Left lung (tissue), 10 donors: Measurements from ENCODE around the gene TRIM74. TPM values are rescaled to one million over a fixed set of nuclear protein-coding genes. Genes with fewer than 3 reads are reported as not detected.
A peak's percentile ranks its signal among the peaks of the same experiment; 100 is the strongest.
"Not testable (repeated sequence)": the region's sequence is repeated elsewhere in the genome, so short reads cannot be mapped to it uniquely, and the experiment has no call there.

Experiments
- ATAC-seq: fragments of 200-7000 bp; cut with Tn5 transposase; one replicate; pipeline ENCODE4 v1.9.1; 2020; ENCODE audit warnings: moderate library complexity
- DNase-seq, 4 donors: peaks; one replicate each; pipeline ENCODE4 v3.0.0-alpha.2; 2013 to 2020
- H3K27ac ChIP-seq, 2 donors: fragments of 200-600 bp; sonication (generic) in 1 of 2; one replicate each; pipeline versions ENCODE4 v1.5.0 to v1.8.0; 2020 to 2021
- H3K27me3 ChIP-seq, 2 donors: fragments of 200-600 bp; sonication (generic) in 1 of 2; one replicate each; pipeline versions ENCODE4 v1.5.0 to v1.8.0; 2020 to 2021
- H3K36me3 ChIP-seq, 2 donors: fragments of 200-600 bp; sonication (generic) in 1 of 2; one replicate each; pipeline versions ENCODE4 v1.5.0 to v1.8.0; 2020 to 2021
- H3K4me1 ChIP-seq, 2 donors: fragments of 200-600 bp; one replicate each; pipeline ENCODE4 v1.8.0; 2021
- H3K4me3 ChIP-seq, 2 donors: fragments of 200-600 bp; sonication (generic) in 1 of 2; one replicate each; pipeline versions ENCODE4 v1.5.0 to v1.8.0; 2020 to 2021; ENCODE audit warnings: mild to moderate bottlenecking in 1 of 2
- H3K9me3 ChIP-seq, 2 donors: fragments of 200-600 bp; sonication (generic) in 1 of 2; one replicate each; pipeline versions ENCODE4 v1.5.0 to v1.8.0; 2020 to 2021
- intact Hi-C, 2 donors: fragments of 100-400 bp; cut with DNase I; formaldehyde crosslinking; loops; one replicate each; pipeline versions ENCODE4 v1.11.2 to v1.14.2; 2022
- polyA plus RNA-seq, 6 donors: library from polyadenylated mRNA; unstranded; fragments of 120-200 nt; gene quantifications; one replicate each; pipeline ENCODE4 v1.2.1, GENCODE V29; 2013; ENCODE audit not compliant: insufficient read length in 6 of 6
- total RNA-seq, 2 donors: library from RNA; stranded (reverse); fragmentation: NEBNext Ultra II Directional; extraction: Animal tissue kit (Norgen Biotek cat#: 25700); gene quantifications; one replicate each; pipeline ENCODE4 v1.2.1, GENCODE V29; 2021
- TF ChIP-seq, protein P1 (sequence below), 2 donors: fragments of 200-600 bp; sonication (generic) in 1 of 2; IDR thresholded peaks; one replicate each; pipeline versions ENCODE4 v1.5.0 to v1.8.0; 2021; ENCODE audit warnings: antibody characterized with exemption in 2 of 2
- donor health status: DM: no; HTN: yes; CAD: no.
- donor health status: DM: no; HTN: no; CAD: no.

TRIM74 gene
- total and polyA plus RNA-seq, 8 donors: 0.26 to 2.8 (median 1.8) TPM; not detected in 1

- H3K4me3 ChIP-seq, intact Hi-C loops, H3K27ac ChIP-seq, H3K4me1 ChIP-seq, H3K27me3 ChIP-seq, H3K9me3 ChIP-seq: not testable (repeated sequence)
- TF ChIP-seq, protein P1, sequence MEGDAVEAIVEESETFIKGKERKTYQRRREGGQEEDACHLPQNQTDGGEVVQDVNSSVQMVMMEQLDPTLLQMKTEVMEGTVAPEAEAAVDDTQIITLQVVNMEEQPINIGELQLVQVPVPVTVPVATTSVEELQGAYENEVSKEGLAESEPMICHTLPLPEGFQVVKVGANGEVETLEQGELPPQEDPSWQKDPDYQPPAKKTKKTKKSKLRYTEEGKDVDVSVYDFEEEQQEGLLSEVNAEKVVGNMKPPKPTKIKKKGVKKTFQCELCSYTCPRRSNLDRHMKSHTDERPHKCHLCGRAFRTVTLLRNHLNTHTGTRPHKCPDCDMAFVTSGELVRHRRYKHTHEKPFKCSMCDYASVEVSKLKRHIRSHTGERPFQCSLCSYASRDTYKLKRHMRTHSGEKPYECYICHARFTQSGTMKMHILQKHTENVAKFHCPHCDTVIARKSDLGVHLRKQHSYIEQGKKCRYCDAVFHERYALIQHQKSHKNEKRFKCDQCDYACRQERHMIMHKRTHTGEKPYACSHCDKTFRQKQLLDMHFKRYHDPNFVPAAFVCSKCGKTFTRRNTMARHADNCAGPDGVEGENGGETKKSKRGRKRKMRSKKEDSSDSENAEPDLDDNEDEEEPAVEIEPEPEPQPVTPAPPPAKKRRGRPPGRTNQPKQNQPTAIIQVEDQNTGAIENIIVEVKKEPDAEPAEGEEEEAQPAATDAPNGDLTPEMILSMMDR (IDR thresholded peaks at IDR 0.05): peak; percentile 57
- peak in 1 of 4 donors; percentile 30 for DNase-seq
- H3K36me3 ChIP-seq: peaks cover 0 to 33% of the 10 kb centered on the region in 2 donors
- peak; percentile 83 for ATAC-seq
Measured at GRCh38 chr7:72914756-72915525, 54.3 kb downstream of the TRIM74 start.

DNA sequence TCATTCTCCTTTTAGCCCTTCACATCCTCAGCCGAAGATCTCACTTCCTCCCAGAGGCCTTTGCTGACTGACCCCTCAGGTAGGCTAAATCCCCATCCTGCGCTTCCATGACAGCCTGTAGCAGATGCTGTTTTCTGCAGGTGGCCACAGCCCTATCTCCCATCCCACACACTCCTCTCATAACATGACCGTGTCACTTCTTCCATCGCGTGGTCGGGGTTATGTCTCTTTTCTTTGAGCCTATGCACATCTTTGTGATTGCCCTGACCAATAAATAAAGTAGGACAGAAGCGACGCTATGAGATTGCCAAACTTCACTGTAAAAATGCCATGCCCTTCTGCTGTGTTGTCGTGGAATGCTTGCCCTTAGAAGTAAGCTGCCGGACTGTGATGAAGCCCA, 55.5 kb downstream of the TRIM74 start:
- intact Hi-C loops, DNase-seq, H3K4me3 ChIP-seq, H3K4me1 ChIP-seq, H3K9me3 ChIP-seq, H3K27ac ChIP-seq, ATAC-seq, H3K27me3 ChIP-seq: not testable (repeated sequence)
- H3K36me3 ChIP-seq: peaks cover 0 to 33% of the 10 kb centered on the region in 2 donors

DNA sequence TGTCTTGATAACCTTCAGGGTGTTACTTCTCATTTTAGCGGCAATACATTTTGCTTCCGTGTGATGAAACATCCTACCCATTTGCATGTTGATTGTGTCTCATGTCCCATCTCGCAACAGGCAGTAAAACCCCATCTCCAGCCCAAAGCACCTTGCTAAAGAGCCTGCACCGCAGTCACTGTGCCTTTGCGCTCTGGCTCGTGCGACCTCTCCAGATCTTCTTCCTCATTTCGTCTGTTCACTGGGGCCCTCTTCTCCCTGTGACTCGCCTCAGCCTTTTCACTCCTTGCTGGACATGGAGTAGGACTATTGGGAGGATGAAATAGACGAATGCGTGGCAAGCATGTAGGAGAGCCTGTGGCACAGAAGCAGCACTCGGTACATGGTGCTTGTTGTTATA, 57.9 kb downstream of the TRIM74 start:
- H3K4me1 ChIP-seq, intact Hi-C loops, H3K4me3 ChIP-seq, ATAC-seq, H3K9me3 ChIP-seq, DNase-seq, H3K27me3 ChIP-seq: not testable (repeated sequence)
- peak overlapping the region in 1 of 2 donors; percentile 66 for H3K27ac ChIP-seq
- peaks cover 0 to 18% of the 10 kb centered on the region in 2 donors for H3K36me3 ChIP-seq

Other genes with a start within 250 kb of the TRIM74 start
- gene TYW1B, start 141.3 kb downstream of the TRIM74 start, total RNA-seq: 1 to 10 TPM; 2.4 to 9.7 TPM
- gene TYW1B, start 141.3 kb downstream of the TRIM74 start, polyA plus RNA-seq: 1 to 10 TPM; 3.3 to 8.0 (median 5.6) TPM
- 10 to 100 TPM; 28.8 to 36.4 TPM for gene POM121, start 44.4 kb downstream of the TRIM74 start, total RNA-seq
- gene POM121, start 44.4 kb downstream of the TRIM74 start, polyA plus RNA-seq: 10 to 100 TPM; 39.1 to 50.5 (median 44.3) TPM
- gene SPDYE8, start 60.3 kb upstream of the TRIM74 start, total RNA-seq: not detected
- gene SPDYE8, start 60.3 kb upstream of the TRIM74 start, polyA plus RNA-seq: 1 to 10 TPM in 2 of 6 donors, under 1 TPM in 4; 0.67 to 1.2 (median 0.97) TPM
- not detected for gene SPDYE11, start 88.4 kb upstream of the TRIM74 start, total RNA-seq
- gene SPDYE11, start 88.4 kb upstream of the TRIM74 start, polyA plus RNA-seq: 1 to 10 TPM in 4 of 6 donors, under 1 TPM in 2; 0.82 to 3.4 (median 1.2) TPM
- gene SPDYE9, start 116.6 kb upstream of the TRIM74 start, total RNA-seq: not detected
- 1 to 10 TPM in 3 of 6 donors, under 1 TPM in 3; 0.67 to 3.4 (median 1.1) TPM for gene SPDYE9, start 116.6 kb upstream of the TRIM74 start, polyA plus RNA-seq